Stimulated activated CD8-positive, alpha-beta memory T cell treated with anti-CD3 and anti-CD28 coated beads, Interleukin-15, amount 100 ng/mL, for 48 hours (primary cell): ENCODE measurements around the gene DLG2.
"Not testable (repeated sequence)": the region's sequence is repeated elsewhere in the genome, so short reads cannot be mapped to it uniquely, and the experiment has no call there.

Experiments used
- DNase-seq, 2 donors: peaks; one replicate each; pipeline ENCODE4 v3.0.0-alpha.2; 2020; ENCODE audit warnings: low read depth in 2 of 2

The DLG2 gene

DNA sequence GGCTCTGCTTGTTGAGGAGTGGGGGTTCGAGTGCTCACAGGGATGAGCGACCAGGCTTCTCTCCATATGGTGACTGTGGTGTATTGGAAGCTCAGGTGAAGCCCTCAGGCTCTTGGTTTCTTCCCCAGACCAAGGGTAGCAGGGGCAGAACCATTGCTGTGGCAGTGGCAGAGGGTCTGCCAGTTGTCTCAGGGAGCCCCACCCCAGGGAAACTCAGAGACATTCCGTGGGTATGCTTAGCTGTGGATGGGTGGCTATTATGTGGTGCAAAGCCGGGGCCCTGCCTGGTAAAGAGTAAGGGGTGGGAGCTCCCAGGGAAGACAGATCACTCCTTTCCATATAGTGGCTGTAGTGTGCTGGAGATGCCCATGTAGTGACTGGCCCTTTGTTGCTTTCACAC, 167.8 kb downstream of the DLG2 start:
- DNase-seq = no peak

DNA sequence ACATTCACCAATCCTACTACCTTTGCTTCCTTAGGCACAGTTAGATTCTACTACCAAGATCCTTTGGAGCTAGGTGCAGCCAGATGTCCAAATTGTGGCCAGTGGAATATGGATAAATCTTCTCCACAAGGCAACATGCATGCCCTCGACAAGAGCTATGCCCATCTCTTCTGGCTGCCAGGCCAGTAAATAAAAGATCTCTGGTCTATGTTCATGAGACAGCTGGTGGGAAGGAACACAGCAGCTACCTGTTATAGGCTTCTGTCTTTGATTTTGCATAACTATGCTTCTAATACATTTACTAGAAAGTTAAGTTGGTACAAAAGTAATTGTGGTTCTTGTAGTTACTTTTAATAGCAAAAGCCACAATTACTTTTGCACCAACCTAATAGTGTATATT, 182.7 kb downstream of the DLG2 start:
- no peak for DNase-seq

DNA sequence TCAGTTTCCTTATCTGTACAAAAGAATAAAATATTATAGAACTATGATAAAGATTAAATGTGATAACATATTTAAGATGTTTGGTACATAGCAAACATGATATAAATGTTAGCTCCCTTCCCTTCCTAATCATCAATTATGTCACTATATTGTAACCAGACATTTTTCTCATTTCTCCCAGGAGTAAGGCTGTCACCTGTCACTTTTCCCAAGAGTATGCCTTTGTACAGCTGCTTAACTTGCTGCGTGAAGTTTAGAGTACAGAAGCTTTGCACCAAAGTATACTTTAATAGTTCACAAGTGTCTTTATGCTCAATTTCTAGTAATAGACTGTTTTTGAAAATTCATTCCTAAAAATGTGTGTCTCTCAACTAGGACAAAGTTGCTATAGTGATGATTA, 186.9 kb downstream of the DLG2 start:
- DNase-seq = no peak

DNA sequence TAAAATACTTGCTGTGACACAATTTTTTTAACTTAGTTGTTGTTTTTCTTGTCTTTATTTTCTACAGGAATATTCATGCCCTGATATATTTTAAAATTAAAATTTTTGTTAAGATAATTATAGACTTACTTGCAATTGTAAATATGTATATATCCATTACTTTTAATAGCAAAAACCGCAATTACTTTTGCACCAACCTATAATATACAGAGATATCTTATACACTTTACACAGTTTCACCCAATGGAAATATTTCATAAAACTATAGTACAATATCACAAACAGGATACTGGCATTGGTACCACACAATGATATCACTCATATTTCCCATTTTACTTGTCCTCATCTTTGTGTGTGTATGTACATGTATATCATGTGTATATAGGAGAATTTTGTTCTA, 188.8 kb downstream of the DLG2 start:
- no peak for DNase-seq

DNA sequence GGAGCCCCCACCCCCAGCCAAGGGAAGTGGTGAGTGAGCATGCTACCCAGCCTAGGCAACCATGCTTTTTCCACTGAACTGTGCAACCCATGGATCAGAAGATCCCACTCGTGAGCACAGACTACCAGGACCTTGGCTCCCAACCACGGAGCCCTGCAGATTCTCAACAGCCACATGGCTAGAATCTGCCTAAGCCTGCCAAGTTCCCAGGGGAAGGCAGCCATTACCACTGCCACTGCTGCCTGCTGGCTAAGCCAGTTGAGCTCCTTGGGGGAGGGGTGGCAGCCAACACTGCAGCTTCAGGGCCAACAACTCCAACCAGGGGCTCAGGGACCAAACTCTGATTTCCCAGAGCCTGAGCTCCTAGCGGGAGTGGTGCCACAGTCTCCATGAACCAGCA, 195.8 kb downstream of the DLG2 start:
- no peak for DNase-seq

DNA sequence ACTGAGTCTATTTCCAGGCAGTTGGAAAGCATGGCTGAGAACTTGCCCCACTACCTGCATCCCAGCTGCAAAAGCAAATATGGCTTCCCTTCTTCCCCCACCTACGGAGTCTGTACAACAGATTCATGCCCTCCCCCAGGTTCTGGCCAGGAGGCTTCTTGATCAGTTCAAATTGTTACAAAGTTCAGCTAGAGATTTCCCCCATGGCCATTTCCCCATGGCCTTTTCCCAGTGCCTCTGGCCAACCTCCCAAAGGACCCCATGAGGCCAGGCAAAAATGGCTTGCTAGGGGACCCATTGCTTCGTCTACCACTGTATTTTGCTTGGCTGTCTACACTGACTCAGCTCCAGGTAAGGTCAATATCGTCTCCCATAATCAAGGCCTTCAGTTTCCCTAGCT, 203.3 kb downstream of the DLG2 start:
- DNase-seq = no peak

DNA sequence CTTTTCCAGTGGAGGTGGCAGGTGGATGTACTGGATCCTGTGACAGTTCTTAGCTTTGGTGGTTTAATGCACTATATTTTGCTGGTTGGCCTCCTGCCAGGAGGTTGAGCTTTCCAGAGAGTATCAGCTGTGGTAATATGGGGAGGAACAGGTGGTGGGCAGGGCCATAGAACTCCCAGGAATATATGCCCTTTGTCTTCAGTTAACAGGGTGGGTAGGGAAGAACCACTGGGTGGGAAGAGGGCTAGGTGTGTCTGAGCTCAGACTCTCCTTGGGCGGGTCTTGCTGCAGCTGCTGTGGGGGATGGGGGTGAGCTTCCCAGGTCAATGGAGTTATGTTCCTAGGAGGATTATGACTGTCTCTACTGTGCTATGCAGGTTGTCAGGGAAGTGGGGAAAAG, 203.8 kb downstream of the DLG2 start:
- DNase-seq = no peak

DNA sequence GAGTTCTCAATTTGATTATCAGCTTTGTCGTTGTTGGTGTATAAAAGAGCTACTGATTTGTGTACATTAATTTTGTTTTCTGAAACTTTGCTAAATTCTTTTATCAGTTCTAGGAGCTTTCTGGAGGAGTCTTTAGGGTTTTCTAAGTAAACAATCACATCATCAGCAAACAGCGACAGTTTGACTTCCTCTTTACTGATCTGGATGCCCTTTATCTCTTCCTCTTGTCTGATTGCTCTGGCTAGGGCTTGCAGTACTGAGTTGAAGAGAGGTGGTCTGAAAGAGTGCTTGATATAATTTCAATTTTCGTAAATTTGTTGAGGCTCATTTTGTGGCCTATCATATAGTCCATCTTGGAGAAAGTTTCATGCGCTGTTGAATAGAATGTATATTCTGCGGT, 213.0 kb downstream of the DLG2 start:
- no peak for DNase-seq

DNA sequence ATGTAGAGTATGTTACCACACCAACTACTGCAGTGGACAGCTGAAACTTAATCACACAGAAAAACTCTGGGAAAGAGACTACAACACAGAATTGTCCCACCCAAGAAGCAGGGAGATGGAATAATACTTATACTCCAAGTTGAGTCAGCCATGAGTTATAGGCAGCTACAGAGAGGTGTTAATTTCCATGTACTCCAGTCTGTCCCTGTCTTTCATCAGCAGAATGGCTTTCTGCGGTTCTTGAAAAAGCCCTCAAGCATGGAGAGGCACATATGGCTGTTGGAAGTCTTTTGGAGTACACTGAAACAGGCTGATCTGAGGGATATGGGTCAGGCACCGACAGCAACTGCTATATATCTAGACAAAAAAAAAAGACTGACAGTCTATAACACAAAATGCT, 219.5 kb downstream of the DLG2 start:
- no peak for DNase-seq

DNA sequence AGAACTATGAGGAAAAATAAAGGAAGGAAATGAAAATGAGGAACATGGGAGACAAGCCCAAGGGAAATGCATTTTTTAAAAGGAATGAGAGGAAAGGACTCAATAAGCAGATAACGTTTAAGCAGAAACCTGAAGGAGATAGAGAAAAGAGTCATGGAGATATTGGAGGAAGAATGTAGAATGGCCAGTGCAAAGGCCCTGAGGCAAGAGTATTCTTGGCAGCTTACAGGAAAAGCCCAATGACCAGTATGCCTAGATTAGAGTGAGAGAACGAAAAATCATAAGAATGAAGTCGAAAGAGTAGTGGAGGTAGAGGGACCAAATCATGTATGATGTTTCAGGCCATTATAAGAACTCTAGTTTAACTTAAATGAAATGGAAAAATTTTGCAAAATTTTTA, 220.3 kb downstream of the DLG2 start:
- DNase-seq = no peak

DNA sequence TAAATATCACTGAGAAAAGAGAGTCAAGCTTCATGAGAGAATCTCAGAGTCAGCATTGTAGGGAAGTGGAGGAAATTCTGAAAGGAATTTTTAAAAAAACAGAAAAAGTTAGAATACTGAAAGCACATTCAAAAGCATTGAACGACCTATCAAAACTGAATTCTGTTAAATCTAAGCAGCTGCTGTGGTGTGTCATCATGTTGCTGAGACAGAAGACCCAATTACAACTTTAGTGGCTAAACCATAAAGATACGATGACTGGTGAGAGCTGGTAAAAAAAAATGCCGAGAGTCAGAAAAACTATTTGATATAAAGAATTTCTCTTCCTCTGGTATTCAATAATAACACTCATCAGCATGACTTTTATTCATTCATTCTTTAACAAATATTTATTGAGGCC, 220.8 kb downstream of the DLG2 start:
- no peak for DNase-seq

DNA sequence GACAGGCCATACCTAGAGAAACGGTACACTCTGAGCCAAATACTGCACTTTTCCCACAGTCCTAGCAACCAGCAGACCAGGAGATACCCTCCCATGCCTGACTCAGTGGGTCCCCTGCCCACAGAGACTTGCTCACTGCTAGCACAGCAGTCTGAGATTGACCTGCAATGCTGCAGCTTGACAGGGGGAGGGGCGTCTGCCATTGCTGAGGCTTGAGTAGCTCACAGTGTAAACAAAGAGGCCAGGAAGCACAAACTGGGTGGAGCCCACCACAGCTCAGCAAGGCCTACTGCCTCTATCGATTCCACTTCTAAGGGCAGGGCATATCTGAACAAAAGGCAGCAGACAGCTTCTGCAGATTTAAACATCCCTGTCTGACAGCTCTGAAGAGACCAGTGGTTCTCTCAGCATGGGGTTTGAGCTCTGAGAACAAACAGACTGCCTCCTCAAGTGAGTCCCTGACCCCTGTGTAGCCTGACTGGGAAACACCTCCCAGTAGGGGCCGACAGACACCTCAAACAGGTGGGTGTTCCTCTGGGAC, 231.6 kb downstream of the DLG2 start:
- not testable (repeated sequence) for DNase-seq

DNA sequence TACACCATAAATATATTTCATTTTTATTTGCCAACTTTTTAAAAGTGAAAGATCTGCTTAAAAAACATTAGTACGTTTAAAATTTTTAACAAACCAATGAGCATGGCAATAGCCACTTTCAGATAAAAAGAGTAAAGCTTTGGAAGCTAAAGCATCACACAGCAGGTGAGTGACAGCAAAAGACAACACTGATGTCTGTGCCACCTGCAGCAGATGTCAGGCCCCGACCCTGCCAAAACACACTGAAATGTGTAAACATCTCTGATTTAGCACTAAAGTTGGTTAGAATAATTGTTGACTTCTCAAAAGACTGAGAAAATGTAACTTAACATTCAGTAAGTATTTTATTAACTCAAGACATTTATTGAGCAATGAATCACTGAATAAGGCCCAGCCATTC, 232.9 kb downstream of the DLG2 start:
- no peak for DNase-seq

DNA sequence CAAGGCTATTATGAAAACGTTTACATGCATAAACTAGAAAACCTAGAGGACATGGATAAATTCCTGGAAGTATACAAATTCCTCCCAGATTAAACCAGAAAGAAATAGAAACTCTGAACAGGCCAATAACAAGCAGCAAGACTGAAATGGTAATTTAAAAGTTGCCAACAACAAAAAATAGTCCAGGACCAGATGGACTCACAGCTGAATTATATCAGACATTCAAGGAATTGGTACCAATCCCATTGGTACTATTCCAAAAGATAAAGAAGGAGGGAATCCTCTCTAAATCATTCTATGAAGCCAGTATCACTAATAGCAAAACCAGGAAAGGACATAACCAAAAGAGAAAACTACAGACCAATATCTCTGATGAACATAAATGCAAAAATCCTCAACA, 236.0 kb downstream of the DLG2 start:
- no peak for DNase-seq

DNA sequence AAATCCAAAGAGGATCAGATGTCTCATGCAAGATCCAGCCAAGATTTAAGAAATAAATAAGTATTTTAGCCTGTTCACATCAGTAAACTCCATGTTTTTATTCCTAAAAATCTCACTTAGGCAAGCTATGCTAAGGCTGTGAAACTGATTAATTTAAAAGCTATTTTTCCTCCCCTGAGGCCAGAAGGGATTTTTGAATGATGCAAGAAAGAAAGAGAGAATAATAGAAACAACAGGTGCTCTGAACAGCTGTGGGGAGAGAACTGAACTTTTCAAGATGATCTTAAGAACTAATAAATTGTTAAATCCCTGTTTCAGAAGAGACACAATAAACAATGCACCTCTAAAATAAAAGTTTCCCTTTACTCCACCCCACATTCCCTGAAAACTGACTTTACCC, 241.6 kb downstream of the DLG2 start:
- DNase-seq = no peak

DNA sequence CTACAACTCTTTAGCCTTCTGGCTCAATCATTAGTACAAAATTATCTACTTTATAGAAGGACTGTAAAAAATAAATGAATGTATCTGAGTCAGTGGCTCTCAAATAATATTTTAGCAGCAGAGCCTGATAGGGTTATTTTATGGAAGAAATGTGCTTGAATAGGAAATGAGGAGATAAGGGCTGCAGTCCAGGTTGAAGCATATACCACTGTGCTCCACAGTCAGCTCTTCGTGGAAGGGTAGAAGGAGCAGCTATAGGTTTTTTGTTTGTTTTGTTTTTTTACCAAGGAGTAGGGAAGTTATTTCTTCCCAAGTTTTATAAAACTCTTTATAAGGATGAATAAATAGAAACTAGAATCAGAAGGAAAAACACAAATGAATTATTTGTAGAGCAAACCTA, 242.0 kb downstream of the DLG2 start:
- DNase-seq = no peak

DNA sequence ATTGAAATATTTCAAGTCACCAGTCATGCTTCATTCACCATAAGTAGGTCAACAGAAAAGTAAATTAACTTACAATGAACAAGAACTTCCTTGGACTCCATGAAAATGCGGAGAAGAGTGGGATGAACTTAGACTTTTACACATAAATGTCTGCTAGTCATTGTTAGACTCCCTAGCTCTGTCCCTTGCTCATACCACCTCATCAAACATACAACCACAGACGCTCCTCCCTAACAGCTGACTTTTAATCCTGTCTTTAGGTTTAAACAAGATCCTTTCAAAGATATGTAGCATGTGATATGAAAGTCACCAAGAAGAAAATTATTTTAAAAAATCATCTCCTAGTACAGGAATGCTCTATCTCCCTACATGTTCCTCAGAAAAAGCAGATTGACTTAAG, 248.1 kb downstream of the DLG2 start:
- DNase-seq = no peak

DNA sequence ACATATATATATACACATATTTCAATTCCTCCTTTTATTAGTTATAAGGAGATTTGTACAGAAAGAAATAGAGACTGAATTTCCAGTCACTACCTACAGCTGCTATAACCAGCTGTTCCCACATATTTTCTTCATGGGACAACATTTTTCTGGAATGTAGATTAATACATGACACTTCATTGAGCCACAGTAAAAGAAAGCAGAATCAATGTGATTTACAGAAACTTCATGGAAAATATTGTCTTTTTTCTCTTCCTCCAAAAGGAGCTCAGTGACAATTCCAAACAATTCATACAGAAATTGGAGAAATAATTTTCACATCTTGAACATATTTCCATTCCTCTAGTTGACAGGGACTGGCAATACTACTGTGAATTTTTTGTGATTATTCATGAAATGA, 249.2 kb downstream of the DLG2 start:
- DNase-seq = no peak

DNA sequence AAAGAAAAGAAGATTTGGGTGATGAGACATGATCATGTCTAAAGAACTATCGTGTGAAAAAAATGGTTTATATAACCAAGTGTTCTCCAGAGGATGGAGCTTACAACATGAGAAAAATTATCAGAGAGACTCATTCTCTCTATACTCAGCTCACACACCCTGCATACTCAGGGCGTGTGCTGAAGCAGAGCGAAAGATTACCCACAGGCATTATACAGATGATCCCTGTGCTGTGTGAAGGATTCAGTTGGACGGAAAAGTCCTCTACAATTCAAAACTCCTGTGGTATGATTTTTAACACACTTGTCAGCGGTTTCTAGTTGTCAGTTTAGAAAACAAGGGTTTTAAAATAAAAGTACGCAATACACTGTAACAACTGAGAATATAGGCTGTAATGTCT, 267.3 kb downstream of the DLG2 start:
- DNase-seq = no peak

DNA sequence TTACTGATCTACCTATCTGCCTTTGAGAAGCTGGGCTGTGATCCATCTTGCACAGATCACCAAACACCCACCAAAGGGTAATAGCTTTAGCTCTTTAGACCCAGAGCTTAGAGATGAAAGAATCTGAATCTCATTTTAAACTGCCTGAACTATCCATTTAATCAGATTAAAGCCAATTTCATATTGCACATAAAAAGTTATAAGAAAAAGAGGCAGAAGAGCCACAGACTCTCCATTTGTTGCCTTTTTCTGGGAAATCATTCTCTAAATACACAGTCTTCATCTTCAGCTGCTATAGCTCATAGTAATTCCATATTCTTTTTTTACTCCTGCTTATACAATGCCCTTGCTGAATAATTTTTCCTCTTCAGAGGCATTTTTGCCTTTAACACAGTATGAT, 271.2 kb downstream of the DLG2 start:
- DNase-seq = no peak

DNA sequence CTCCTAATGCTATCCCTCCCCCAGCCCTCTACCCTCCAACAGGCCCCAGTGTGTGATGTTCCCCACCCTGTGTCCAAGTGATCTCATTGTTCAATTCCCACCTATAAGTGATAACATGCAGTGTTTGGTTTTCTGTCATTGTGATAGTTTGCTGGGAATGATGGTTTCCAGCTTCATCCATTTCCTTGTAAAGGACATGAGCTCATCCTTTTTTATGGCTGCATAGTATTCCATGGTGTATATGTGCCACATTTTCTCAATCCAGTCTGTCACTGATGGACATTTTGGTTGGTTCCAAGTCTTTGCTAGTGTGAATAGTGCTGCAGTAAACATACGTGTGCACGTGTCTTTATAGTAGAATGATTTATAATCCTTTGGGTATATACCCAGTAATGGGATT, 277.6 kb downstream of the DLG2 start:
- DNase-seq = not testable (repeated sequence)

DNA sequence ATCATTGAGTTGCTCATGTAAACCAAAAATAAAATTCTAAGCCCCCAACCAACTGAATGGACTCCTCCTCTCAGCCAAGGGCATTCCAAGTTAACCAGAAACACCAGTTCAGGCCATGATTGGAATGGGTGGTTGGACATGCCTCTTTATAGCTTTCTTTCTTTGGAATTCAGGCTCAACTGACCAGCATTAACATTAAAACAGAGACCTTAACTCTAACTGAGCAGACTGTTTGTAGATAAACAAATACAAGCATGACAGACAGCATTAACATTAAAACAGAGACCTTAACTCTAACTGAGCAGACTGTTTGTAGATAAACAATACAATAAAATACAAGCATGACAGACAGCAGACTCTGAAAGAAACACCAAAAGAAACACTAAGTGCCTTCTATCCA, 278.2 kb downstream of the DLG2 start:
- DNase-seq = no peak

DNA sequence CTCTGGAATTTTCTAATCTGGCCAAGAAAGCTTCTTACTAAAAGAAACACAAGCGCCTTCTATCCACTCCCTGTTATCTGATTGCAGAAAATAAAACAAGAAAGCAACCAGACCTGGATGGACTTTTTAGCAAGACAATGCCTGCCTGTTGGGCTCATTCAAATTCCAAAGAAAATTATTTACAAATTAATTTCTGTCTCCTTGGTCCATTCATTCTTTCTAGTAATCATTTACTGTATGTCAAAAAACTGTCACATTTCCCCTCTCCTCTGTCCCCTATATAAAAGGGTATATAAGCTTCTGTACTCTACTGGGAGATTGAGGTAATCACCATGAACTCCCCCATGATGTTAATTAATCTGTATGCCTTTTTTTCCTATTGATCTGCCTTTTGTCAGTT, 279.9 kb downstream of the DLG2 start:
- DNase-seq = no peak

DNA sequence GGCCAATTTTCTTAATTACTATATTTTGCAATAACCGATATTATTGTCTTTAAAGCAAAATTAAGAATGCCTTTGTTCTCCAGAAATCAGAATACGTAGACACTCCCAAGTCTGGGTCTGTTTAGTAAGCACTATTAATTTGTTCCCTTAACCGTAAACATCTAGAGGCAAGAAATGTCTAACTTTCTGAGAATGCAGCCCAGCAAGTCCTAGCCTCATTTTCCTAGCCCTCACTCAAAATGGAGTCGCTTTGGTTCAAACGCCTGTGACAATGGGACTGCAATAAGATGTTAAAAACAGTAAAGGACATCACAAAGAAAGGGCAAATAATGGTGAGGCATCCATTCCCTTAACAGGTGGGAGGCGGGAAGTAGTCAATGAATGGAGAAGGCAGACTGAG, 280.7 kb downstream of the DLG2 start:
- no peak for DNase-seq

DNA sequence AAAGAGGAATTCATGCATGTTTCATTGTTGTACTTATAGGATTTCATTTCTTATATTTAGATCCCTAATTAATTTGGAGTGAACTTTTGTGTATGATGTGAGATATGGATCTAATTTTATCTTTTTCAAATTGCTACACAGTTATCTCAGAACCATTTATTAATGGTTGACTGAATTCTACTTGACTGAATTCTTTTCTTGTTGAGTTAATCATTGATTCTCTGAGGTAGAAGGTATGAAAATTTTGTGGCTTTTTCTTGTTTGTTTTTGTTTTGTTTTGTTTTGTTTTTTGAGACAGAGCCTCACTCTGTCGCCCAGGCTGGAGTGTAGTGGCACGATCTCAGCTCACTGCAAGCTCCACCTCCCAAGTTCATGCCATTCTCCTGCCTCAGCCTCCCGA, 286.3 kb downstream of the DLG2 start:
- DNase-seq = not testable (repeated sequence)
